HG02642 (cell line): ENCODE data around the gene ANKRD12.

Experiments used
- ATAC-seq: cut with Tn5 transposase; IDR thresholded peaks from one replicate; pipeline ENCODE4 v1.9.1; 2021; ENCODE audit warnings: mild to moderate bottlenecking; ENCODE audit not compliant: unreplicated experiment, poor library complexity

The ANKRD12 gene

GRCh38 chr18:9278028-9278427 is 141.4 kb downstream of the ANKRD12 start:
- no peak for ATAC-seq

GRCh38 chr18:9280849-9281248 is 144.3 kb downstream of the ANKRD12 start:
- no peak for ATAC-seq

GRCh38 chr18:9281780-9282179 is 145.2 kb downstream of the ANKRD12 start:
- ATAC-seq: no peak

- no peak for ATAC-seq
Measured at GRCh38 chr18:9283791-9284190, 147.2 kb downstream of the ANKRD12 start.

GRCh38 chr18:9285604-9286003 is 149.0 kb downstream of the ANKRD12 start:
- no peak for ATAC-seq

GRCh38 chr18:9287036-9287435 is 150.5 kb downstream of the ANKRD12 start:
- ATAC-seq: no peak

GRCh38 chr18:9289698-9290097 is 153.1 kb downstream of the ANKRD12 start:
- no peak for ATAC-seq

- ATAC-seq: no peak
Measured at GRCh38 chr18:9290156-9290555, 153.6 kb downstream of the ANKRD12 start.

GRCh38 chr18:9292047-9292446 is 155.5 kb downstream of the ANKRD12 start:
- ATAC-seq: no peak

GRCh38 chr18:9293948-9294347 is 157.4 kb downstream of the ANKRD12 start:
- no peak for ATAC-seq

GRCh38 chr18:9296233-9297006 is 159.8 kb downstream of the ANKRD12 start:
- no peak for ATAC-seq

GRCh38 chr18:9297007-9297393 is 160.4 kb downstream of the ANKRD12 start:
- ATAC-seq: no peak

- ATAC-seq: no peak
Measured at GRCh38 chr18:9304388-9305070, 167.9 kb downstream of the ANKRD12 start.

- no peak for ATAC-seq
Measured at GRCh38 chr18:9319333-9319732, 182.8 kb downstream of the ANKRD12 start.

- no peak for ATAC-seq
Measured at GRCh38 chr18:9321017-9321452, 184.5 kb downstream of the ANKRD12 start.

GRCh38 chr18:9321736-9322135 is 185.2 kb downstream of the ANKRD12 start:
- no peak for ATAC-seq

- no peak for ATAC-seq
Measured at GRCh38 chr18:9322744-9323143, 186.2 kb downstream of the ANKRD12 start.

- no peak for ATAC-seq
Measured at GRCh38 chr18:9323750-9324445, 187.3 kb downstream of the ANKRD12 start.

- no peak for ATAC-seq
Measured at GRCh38 chr18:9325716-9326115, 189.1 kb downstream of the ANKRD12 start.

GRCh38 chr18:9328776-9329175 is 192.2 kb downstream of the ANKRD12 start:
- ATAC-seq: no peak

GRCh38 chr18:9329471-9329870 is 192.9 kb downstream of the ANKRD12 start:
- no peak for ATAC-seq
